Left ventricle myocardium inferior (tissue), 1 donor: ENCODE measurements around the gene DQX1. TPM values are rescaled to one million over a fixed set of nuclear protein-coding genes. Genes with fewer than 3 reads are reported as not detected.
A peak's percentile ranks its signal among the peaks of the same experiment; 100 is the strongest.

Source experiments
- DNase-seq: peaks from one replicate; pipeline ENCODE4 v3.0.0-alpha.2; 2020
- H3K27ac ChIP-seq: fragments of 200-600 bp; replicated peaks from 2 replicates; pipeline ENCODE4 v1.8.0; 2021
- H3K27me3 ChIP-seq: fragments of 200-600 bp; 2 replicates; pipeline ENCODE4 v1.8.0; 2021; ENCODE audit warnings: low read depth
- H3K36me3 ChIP-seq: fragments of 200-600 bp; 2 replicates; pipeline ENCODE4 v1.8.0; 2021
- H3K4me1 ChIP-seq: fragments of 200-600 bp; 2 replicates; pipeline ENCODE4 v1.8.0; 2021
- H3K4me3 ChIP-seq: fragments of 200-600 bp; 2 replicates; pipeline ENCODE4 v1.8.0; 2021; ENCODE audit warnings: mild to moderate bottlenecking, moderate library complexity
- H3K9me3 ChIP-seq: fragments of 200-600 bp; replicated peaks from 2 replicates; pipeline ENCODE4 v1.8.0; 2021
- CTCF ChIP-seq: fragments of 200-600 bp; IDR thresholded peaks from 2 replicates; pipeline ENCODE4 v1.8.0; 2021; ENCODE audit warnings: antibody characterized with exemption, mild to moderate bottlenecking, borderline replicate concordance
- intact Hi-C: fragments of 100-400 bp; cut with micrococcal nuclease; formaldehyde crosslinking; loops from one replicate; pipeline ENCODE4 v1.11.0; 2022
- total RNA-seq: library from RNA; stranded (reverse); fragmentation: NEBNext Ultra II Directional; extraction: Animal tissue kit (Norgen Biotek cat#: 25700); gene quantifications from one replicate; pipeline ENCODE4 v1.2.1, GENCODE V29; 2021
- donor health status: DM: no; HTN: yes; CAD: no; lungs with severe emphysema.

The DQX1 gene
- total RNA-seq, 1 donor from 2014 or later: 0.11 TPM

- DNase-seq: peak; percentile 95
- Histone ChIP-seq H3K27me3 (no peaks in the 10 kb centered on the region), H3K36me3 (peaks cover 56% of the 10 kb centered on the region), H3K4me1 (peaks cover 44% of the 10 kb centered on the region), H3K9me3 (no peaks in the 10 kb centered on the region), H3K27ac (peak within 1 kb of the TSS; percentile 97), H3K4me3 (peak within 1 kb of the TSS; percentile 99)
- TF ChIP-seq CTCF: peak; percentile 95
- intact Hi-C loops: loop anchor here (5.0 to 10.0 kb wide), 2 partner anchors 62 to 104 kb away; no protein-coding TSS in a partner anchor
Observed at GRCh38 chr2:74482801-74483674, 43.0 kb downstream of the DQX1 start, which contains the start of the genes CCDC142 and TTC31. Gene CCDC142 (minus strand): TSS chr2:74482998. CDS start chr2:74482837, 161 bp downstream. Gene TTC31 (plus strand): TSS chr2:74483081. CDS start chr2:74483096, 15 bp downstream.

- H3K36me3 ChIP-seq: peaks cover 58% of the 10 kb centered on the region
- H3K4me1 ChIP-seq: peaks cover 44% of the 10 kb centered on the region
- peak overlapping the region; percentile 99 for H3K4me3 ChIP-seq
- DNase-seq: no peak
- TF ChIP-seq CTCF: no peak
- intact Hi-C loops: loop anchor here (5.0 to 10.0 kb wide), 2 partner anchors 63 to 105 kb away; no protein-coding TSS in a partner anchor
- no peaks in the 10 kb centered on the region for H3K9me3 ChIP-seq
- peak overlapping the region; percentile 97 for H3K27ac ChIP-seq
- no peaks in the 10 kb centered on the region for H3K27me3 ChIP-seq
Observed at GRCh38 chr2:74481961-74482800, 43.9 kb downstream of the DQX1 start.

- no peaks in the 10 kb centered on the region for H3K27me3 ChIP-seq
- H3K4me1 ChIP-seq: peaks cover 44% of the 10 kb centered on the region
- no peaks in the 10 kb centered on the region for H3K9me3 ChIP-seq
- H3K27ac ChIP-seq: peak overlapping the region; percentile 97
- H3K36me3 ChIP-seq: peaks cover 58% of the 10 kb centered on the region
- no peak for TF ChIP-seq CTCF
- intact Hi-C loops: loop anchor here (5.0 to 10.0 kb wide), 2 partner anchors 63 to 106 kb away; no protein-coding TSS in a partner anchor
- peak overlapping the region; percentile 99 for H3K4me3 ChIP-seq
- no peak for DNase-seq
Observed at GRCh38 chr2:74481431-74481830, 44.6 kb downstream of the DQX1 start.

GRCh38 chr2:74474899-74475298, 51.1 kb downstream of the DQX1 start:
- DNase-seq: no peak
- peak; percentile 14 for TF ChIP-seq CTCF
- no peak overlapping the region for H3K27ac ChIP-seq
- peaks cover 35% of the 10 kb centered on the region for H3K4me1 ChIP-seq
- H3K9me3 ChIP-seq: no peaks in the 10 kb centered on the region
- H3K36me3 ChIP-seq: peaks cover 50% of the 10 kb centered on the region
- no peak overlapping the region for H3K4me3 ChIP-seq
- intact Hi-C loops: no loop called here
- H3K27me3 ChIP-seq: no peaks in the 10 kb centered on the region

- no peak for DNase-seq
- Histone ChIP-seq H3K36me3 (peaks cover 46% of the 10 kb centered on the region), H3K4me1 (peaks cover 34% of the 10 kb centered on the region), H3K9me3 (no peaks in the 10 kb centered on the region), H3K4me3 (no peak overlapping the region), H3K27ac (no peak overlapping the region), H3K27me3 (no peaks in the 10 kb centered on the region)
- no peak for TF ChIP-seq CTCF
- intact Hi-C loops: no loop called here
Observed at GRCh38 chr2:74474481-74474880, 51.5 kb downstream of the DQX1 start.
